ENCODE results near the gene NPBWR2.

DNA sequence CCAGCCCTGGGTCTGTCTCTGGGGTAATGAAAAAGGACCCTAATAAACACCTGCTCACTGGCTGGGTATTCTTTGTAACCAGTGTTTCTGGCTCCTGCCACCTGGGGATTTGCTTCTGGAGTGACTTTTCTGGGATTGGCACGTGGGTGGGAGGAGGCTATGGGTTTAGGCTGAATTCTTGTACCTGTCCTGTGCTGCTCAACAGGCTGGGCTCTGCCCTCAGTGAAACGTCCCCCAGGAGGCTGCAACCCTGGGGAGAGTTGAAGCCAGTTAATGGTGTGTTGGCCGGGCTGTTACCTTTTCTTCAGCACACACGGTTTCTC is 6.8 kb downstream of the NPBWR2 start:
- TF ChIP-seq POLR2A (IDR thresholded peaks at IDR 0.05) (no peak), CTCF (IDR thresholded peaks at IDR 0.05) (no peak)

Measured in right lobe of liver (tissue), 4 donors.